ENCODE measurements around the gene VGLL3. TPM values are rescaled to one million over a fixed set of nuclear protein-coding genes. Genes with fewer than 3 reads are reported as not detected.

The VGLL3 gene
- total and polyA plus RNA-seq, 8 donors = 2.2 to 11.9 (median 4.0) TPM

- intact Hi-C loops (cut with DNase I) = no loop called here
- WGBS, 2 donors = 49 to 56% methylated on average over 3 of the region's 3 CpGs
- no peak for TF ChIP-seq CTCF (IDR thresholded peaks at IDR 0.05)
- no peaks in the 10 kb centered on the region for H3K27me3 ChIP-seq
- H3K36me3 ChIP-seq = no peaks in the 10 kb centered on the region
- FAIRE-seq (no peak), ATAC-seq (no peak), DNase-seq (no peak)
- H3K27ac ChIP-seq = no peak overlapping the region
- no peaks in the 10 kb centered on the region for H3K9me3 ChIP-seq
- H3K4me1 ChIP-seq = no peaks in the 10 kb centered on the region
- H3K4me3 ChIP-seq = no peak overlapping the region
These were observed 60.1 kb downstream of the VGLL3 start for GRCh38 chr3:86930831-86931230.

GRCh38 chr3:86930181-86930580, 60.8 kb downstream of the VGLL3 start:
- H3K4me3 ChIP-seq = no peak overlapping the region
- WGBS, 2 donors = 33 to 36% methylated on average over 1 of the region's 1 CpG
- no peaks in the 10 kb centered on the region for H3K36me3 ChIP-seq
- DNase-seq (no peak), ATAC-seq (no peak), FAIRE-seq (no peak)
- H3K4me1 ChIP-seq = no peaks in the 10 kb centered on the region
- no peaks in the 10 kb centered on the region for H3K27me3 ChIP-seq
- H3K9me3 ChIP-seq = no peaks in the 10 kb centered on the region
- no peak overlapping the region for H3K27ac ChIP-seq
- TF ChIP-seq CTCF (IDR thresholded peaks at IDR 0.05) = no peak
- intact Hi-C loops (cut with DNase I) = no loop called here

GRCh38 chr3:86929046-86929445, 61.9 kb downstream of the VGLL3 start:
- intact Hi-C loops (cut with DNase I) = no loop called here
- H3K4me3 ChIP-seq = no peak overlapping the region
- ATAC-seq (no peak), FAIRE-seq (no peak), DNase-seq (no peak)
- H3K27me3 ChIP-seq = no peaks in the 10 kb centered on the region
- no peaks in the 10 kb centered on the region for H3K9me3 ChIP-seq
- 88 to 95% methylated on average over 7 of the region's 7 CpGs for WGBS, 2 donors
- no peaks in the 10 kb centered on the region for H3K4me1 ChIP-seq
- H3K36me3 ChIP-seq = no peaks in the 10 kb centered on the region
- no peak for TF ChIP-seq CTCF (IDR thresholded peaks at IDR 0.05)
- H3K27ac ChIP-seq = no peak overlapping the region

- TF ChIP-seq CTCF (IDR thresholded peaks at IDR 0.05) = no peak
- 70 to 78% methylated on average over 3 of the region's 3 CpGs for WGBS, 2 donors
- no peaks in the 10 kb centered on the region for H3K27me3 ChIP-seq
- no peaks in the 10 kb centered on the region for H3K4me1 ChIP-seq
- H3K27ac ChIP-seq = no peak overlapping the region
- H3K4me3 ChIP-seq = no peak overlapping the region
- H3K36me3 ChIP-seq = no peaks in the 10 kb centered on the region
- intact Hi-C loops (cut with DNase I) = no loop called here
- ATAC-seq = peak in 1 of 4 donors; percentile 44
- no peak for DNase-seq
- no peak for FAIRE-seq
- H3K9me3 ChIP-seq = no peaks in the 10 kb centered on the region
These were observed 67.9 kb downstream of the VGLL3 start for GRCh38 chr3:86923071-86923491.

- FAIRE-seq = no peak
- no peak overlapping the region for H3K4me3 ChIP-seq
- no peaks in the 10 kb centered on the region for H3K4me1 ChIP-seq
- no peaks in the 10 kb centered on the region for H3K9me3 ChIP-seq
- no peak for ATAC-seq
- no peaks in the 10 kb centered on the region for H3K36me3 ChIP-seq
- no peak overlapping the region for H3K27ac ChIP-seq
- intact Hi-C loops (cut with DNase I) = no loop called here
- DNase-seq = no peak
- 4 to 88% methylated on average over 1 of the region's 1 CpG for WGBS, 2 donors
- TF ChIP-seq CTCF (IDR thresholded peaks at IDR 0.05) = no peak
- H3K27me3 ChIP-seq = no peaks in the 10 kb centered on the region
These were observed 68.8 kb downstream of the VGLL3 start for GRCh38 chr3:86921971-86922680.
